Measurements from ENCODE around the gene NFX1.

NFX1 gene

GRCh38 chr9:33407061-33407460, 116.7 kb downstream of the NFX1 start:
- H3K4me1 ChIP-seq (ENCODE audit: insufficient read depth, low read length) = no peaks in the 10 kb centered on the region
- no peaks in the 10 kb centered on the region for H3K27me3 ChIP-seq (ENCODE audit: insufficient read depth, low read length)
- H3K27ac ChIP-seq (ENCODE audit: low read depth, low read length) = no peak overlapping the region
- no peaks in the 10 kb centered on the region for H3K36me3 ChIP-seq (ENCODE audit: insufficient read depth, low read length)
- 96% methylated on average over 3 of the region's 3 CpGs for WGBS
- H3K9me3 ChIP-seq (ENCODE audit: insufficient read depth, low read depth, low read length) = no peaks in the 10 kb centered on the region
- no peak overlapping the region for H3K4me3 ChIP-seq (ENCODE audit: low read length)
- H3K9ac ChIP-seq (ENCODE audit: low read depth, low read length) = no peak overlapping the region

GRCh38 chr9:33408087-33408486, 117.8 kb downstream of the NFX1 start:
- WGBS = 86% methylated on average over 5 of the region's 5 CpGs
- no peak overlapping the region for H3K9ac ChIP-seq (ENCODE audit: low read depth, low read length)
- H3K27ac ChIP-seq (ENCODE audit: low read depth, low read length) = no peak overlapping the region
- H3K4me1 ChIP-seq (ENCODE audit: insufficient read depth, low read length) = no peaks in the 10 kb centered on the region
- no peaks in the 10 kb centered on the region for H3K9me3 ChIP-seq (ENCODE audit: insufficient read depth, low read depth, low read length)
- no peak overlapping the region for H3K4me3 ChIP-seq (ENCODE audit: low read length)
- no peaks in the 10 kb centered on the region for H3K36me3 ChIP-seq (ENCODE audit: insufficient read depth, low read length)
- no peaks in the 10 kb centered on the region for H3K27me3 ChIP-seq (ENCODE audit: insufficient read depth, low read length)

GRCh38 chr9:33414268-33414667, 124.0 kb downstream of the NFX1 start:
- Histone ChIP-seq H3K4me3 (ENCODE audit: low read length) (no peak overlapping the region), H3K27me3 (ENCODE audit: insufficient read depth, low read length) (no peaks in the 10 kb centered on the region), H3K27ac (ENCODE audit: low read depth, low read length) (no peak overlapping the region), H3K9ac (ENCODE audit: low read depth, low read length) (no peak overlapping the region), H3K36me3 (ENCODE audit: insufficient read depth, low read length) (no peaks in the 10 kb centered on the region), H3K4me1 (ENCODE audit: insufficient read depth, low read length) (no peaks in the 10 kb centered on the region), H3K9me3 (ENCODE audit: insufficient read depth, low read depth, low read length) (no peaks in the 10 kb centered on the region)
- 86% methylated on average over 3 of the region's 3 CpGs for WGBS

GRCh38 chr9:33414889-33415500, 124.7 kb downstream of the NFX1 start:
- WGBS = 86% methylated on average over 13 of the region's 13 CpGs
- H3K9ac ChIP-seq (ENCODE audit: low read depth, low read length) = no peak overlapping the region
- no peaks in the 10 kb centered on the region for H3K27me3 ChIP-seq (ENCODE audit: insufficient read depth, low read length)
- H3K4me3 ChIP-seq (ENCODE audit: low read length) = no peak overlapping the region
- H3K4me1 ChIP-seq (ENCODE audit: insufficient read depth, low read length) = no peaks in the 10 kb centered on the region
- H3K9me3 ChIP-seq (ENCODE audit: insufficient read depth, low read depth, low read length) = no peaks in the 10 kb centered on the region
- H3K27ac ChIP-seq (ENCODE audit: low read depth, low read length) = no peak overlapping the region
- no peaks in the 10 kb centered on the region for H3K36me3 ChIP-seq (ENCODE audit: insufficient read depth, low read length)

- Histone ChIP-seq H3K9me3 (ENCODE audit: insufficient read depth, low read depth, low read length) (no peaks in the 10 kb centered on the region), H3K9ac (ENCODE audit: low read depth, low read length) (0 out of 2 replicates have a peak overlapping the region, but pooled peaks have one; percentile 13), H3K27ac (ENCODE audit: low read depth, low read length) (no peak overlapping the region), H3K4me3 (ENCODE audit: low read length) (no peak overlapping the region), H3K36me3 (ENCODE audit: insufficient read depth, low read length) (no peaks in the 10 kb centered on the region), H3K4me1 (ENCODE audit: insufficient read depth, low read length) (no peaks in the 10 kb centered on the region), H3K27me3 (ENCODE audit: insufficient read depth, low read length) (no peaks in the 10 kb centered on the region)
- WGBS = 39% methylated on average over 9 of the region's 9 CpGs
These were observed 125.3 kb downstream of the NFX1 start for GRCh38 chr9:33415501-33416038.

- H3K36me3 ChIP-seq (ENCODE audit: insufficient read depth, low read length) = no peaks in the 10 kb centered on the region
- no peaks in the 10 kb centered on the region for H3K9me3 ChIP-seq (ENCODE audit: insufficient read depth, low read depth, low read length)
- H3K4me1 ChIP-seq (ENCODE audit: insufficient read depth, low read length) = no peaks in the 10 kb centered on the region
- WGBS = 81% methylated on average over 5 of the region's 5 CpGs
- no peak overlapping the region for H3K27ac ChIP-seq (ENCODE audit: low read depth, low read length)
- H3K9ac ChIP-seq (ENCODE audit: low read depth, low read length) = no peak overlapping the region
- H3K4me3 ChIP-seq (ENCODE audit: low read length) = no peak overlapping the region
- H3K27me3 ChIP-seq (ENCODE audit: insufficient read depth, low read length) = no peaks in the 10 kb centered on the region
These were observed 126.7 kb downstream of the NFX1 start for GRCh38 chr9:33416996-33417395.

- Histone ChIP-seq H3K27me3 (ENCODE audit: insufficient read depth, low read length) (no peaks in the 10 kb centered on the region), H3K4me1 (ENCODE audit: insufficient read depth, low read length) (no peaks in the 10 kb centered on the region), H3K27ac (ENCODE audit: low read depth, low read length) (no peak overlapping the region), H3K9ac (ENCODE audit: low read depth, low read length) (no peak overlapping the region), H3K4me3 (ENCODE audit: low read length) (no peak overlapping the region), H3K9me3 (ENCODE audit: insufficient read depth, low read depth, low read length) (no peaks in the 10 kb centered on the region), H3K36me3 (ENCODE audit: insufficient read depth, low read length) (no peaks in the 10 kb centered on the region)
- 92% methylated on average over 8 of the region's 8 CpGs for WGBS
These were observed 127.8 kb downstream of the NFX1 start for GRCh38 chr9:33418090-33418489.

- no peaks in the 10 kb centered on the region for H3K27me3 ChIP-seq (ENCODE audit: insufficient read depth, low read length)
- no peaks in the 10 kb centered on the region for H3K9me3 ChIP-seq (ENCODE audit: insufficient read depth, low read depth, low read length)
- H3K4me3 ChIP-seq (ENCODE audit: low read length) = no peak overlapping the region
- no peak overlapping the region for H3K27ac ChIP-seq (ENCODE audit: low read depth, low read length)
- no peaks in the 10 kb centered on the region for H3K36me3 ChIP-seq (ENCODE audit: insufficient read depth, low read length)
- no peak overlapping the region for H3K9ac ChIP-seq (ENCODE audit: low read depth, low read length)
- no peaks in the 10 kb centered on the region for H3K4me1 ChIP-seq (ENCODE audit: insufficient read depth, low read length)
- 80% methylated on average over 9 of the region's 10 CpGs for WGBS
These were observed 129.5 kb downstream of the NFX1 start for GRCh38 chr9:33419708-33420303.
